Subcutaneous adipose tissue (tissue), 4 donors: ENCODE measurements around the gene FOXF1. TPM values are rescaled to one million over a fixed set of nuclear protein-coding genes. Genes with fewer than 3 reads are reported as not detected.

ENCODE experiments used
- total RNA-seq, 4 donors: library from RNA; depleted of rRNA; stranded (reverse); fragments of >200 nt; gene quantifications; one replicate each; pipeline ENCODE4 v1.1.0, GENCODE V29; 2016
- TF ChIP-seq, protein P1 (sequence below): fragments of 450-650 bp; IDR thresholded peaks from one replicate; pipeline ENCODE4 v1.5.1; 2016; ENCODE audit warnings: low read depth, mild to moderate bottlenecking, control low read depth, antibody characterized with exemption, moderate library complexity

FOXF1 gene
- total RNA-seq, result under 1 TPM in 2 of 4 donors, not detected in 2; 0.44 to 0.98 TPM

DNA sequence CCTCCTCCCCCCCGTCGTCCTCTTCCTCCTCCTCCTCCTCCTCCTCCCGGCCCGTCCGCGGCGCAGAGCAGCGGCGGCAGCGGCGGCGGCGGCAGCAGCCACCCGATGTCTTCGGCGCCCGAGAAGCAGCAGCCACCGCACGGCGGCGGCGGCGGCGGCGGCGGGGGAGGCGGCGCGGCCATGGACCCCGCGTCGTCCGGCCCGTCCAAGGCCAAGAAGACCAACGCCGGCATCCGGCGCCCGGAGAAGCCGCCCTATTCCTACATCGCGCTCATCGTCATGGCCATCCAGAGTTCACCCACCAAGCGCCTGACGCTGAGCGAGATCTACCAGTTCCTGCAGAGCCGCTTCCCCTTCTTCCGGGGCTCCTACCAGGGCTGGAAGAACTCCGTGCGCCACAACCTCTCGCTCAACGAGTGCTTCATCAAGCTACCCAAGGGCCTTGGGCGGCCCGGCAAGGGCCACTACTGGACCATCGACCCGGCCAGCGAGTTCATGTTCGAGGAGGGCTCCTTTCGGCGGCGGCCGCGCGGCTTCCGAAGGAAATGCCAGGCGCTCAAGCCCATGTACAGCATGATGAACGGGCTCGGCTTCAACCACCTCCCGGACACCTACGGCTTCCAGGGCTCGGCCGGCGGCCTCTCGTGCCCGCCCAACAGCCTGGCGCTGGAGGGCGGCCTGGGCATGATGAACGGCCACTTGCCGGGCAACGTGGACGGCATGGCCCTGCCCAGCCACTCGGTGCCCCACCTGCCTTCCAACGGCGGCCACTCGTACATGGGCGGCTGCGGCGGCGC, at the start of gene FOXF1:
TSS of gene FOXF1 (plus strand) at position 63 of the 797 bp plus-strand sequence. CDS start at position 106, 43 bp downstream.
- TF ChIP-seq, protein P1, sequence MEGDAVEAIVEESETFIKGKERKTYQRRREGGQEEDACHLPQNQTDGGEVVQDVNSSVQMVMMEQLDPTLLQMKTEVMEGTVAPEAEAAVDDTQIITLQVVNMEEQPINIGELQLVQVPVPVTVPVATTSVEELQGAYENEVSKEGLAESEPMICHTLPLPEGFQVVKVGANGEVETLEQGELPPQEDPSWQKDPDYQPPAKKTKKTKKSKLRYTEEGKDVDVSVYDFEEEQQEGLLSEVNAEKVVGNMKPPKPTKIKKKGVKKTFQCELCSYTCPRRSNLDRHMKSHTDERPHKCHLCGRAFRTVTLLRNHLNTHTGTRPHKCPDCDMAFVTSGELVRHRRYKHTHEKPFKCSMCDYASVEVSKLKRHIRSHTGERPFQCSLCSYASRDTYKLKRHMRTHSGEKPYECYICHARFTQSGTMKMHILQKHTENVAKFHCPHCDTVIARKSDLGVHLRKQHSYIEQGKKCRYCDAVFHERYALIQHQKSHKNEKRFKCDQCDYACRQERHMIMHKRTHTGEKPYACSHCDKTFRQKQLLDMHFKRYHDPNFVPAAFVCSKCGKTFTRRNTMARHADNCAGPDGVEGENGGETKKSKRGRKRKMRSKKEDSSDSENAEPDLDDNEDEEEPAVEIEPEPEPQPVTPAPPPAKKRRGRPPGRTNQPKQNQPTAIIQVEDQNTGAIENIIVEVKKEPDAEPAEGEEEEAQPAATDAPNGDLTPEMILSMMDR, result no peak

DNA sequence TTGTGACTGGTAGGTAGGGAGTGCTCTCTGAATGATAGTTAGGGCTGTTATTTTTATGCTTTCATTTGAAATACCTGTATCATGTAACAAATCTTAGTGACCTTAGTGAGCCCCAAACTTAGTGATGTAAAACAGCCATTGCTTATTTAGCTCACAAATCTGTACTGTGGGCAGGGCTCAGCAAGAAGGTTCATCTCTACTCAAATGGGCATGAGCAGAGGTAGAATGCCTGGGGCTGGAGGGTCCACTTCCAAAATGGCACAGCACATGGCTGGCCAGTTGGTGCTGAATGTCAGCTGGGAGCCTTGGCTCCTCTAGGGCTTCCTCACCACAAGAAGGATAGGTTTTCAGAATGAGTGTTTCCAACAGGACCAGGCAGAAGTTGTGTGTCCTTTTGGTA, 49.3 kb upstream of the FOXF1 start:
- TF ChIP-seq, protein P1, result no peak

DNA sequence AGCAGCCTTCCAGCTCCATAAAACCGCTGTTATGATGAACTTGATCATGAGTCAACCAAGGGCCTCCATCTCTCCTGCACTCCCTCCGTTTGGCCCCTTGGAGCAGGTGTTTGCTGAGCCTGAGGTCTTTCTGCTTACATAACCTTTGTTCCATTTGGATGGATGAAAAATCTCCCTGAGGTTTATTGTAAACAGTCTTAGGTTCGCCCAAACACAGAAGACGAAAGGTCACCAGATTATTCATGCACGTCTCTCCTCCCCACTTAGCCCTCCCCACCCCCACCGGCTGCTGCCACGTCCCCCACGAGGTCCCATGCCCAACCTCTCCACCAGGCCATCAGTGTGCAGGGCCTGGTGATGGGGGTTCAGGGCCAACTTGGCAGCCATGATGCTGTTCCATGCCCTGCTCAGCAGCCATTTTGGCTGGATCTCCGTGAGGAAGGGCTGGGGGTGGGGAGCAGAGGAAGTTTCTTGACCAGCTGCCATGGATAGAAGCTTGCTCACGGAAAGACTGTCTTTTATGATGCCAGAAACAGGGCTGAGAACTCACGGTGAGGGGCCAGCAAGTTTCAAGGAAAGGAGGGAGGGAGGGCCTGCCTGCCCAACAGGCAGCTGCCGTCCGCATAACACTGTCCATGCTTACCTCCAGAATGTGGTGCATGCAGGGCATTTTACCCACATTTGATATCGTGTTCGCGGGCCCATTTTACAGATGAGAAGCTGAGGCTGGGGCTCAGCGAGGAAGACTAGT, 47.8 kb upstream of the FOXF1 start:
- TF ChIP-seq, protein P1, result no peak

DNA sequence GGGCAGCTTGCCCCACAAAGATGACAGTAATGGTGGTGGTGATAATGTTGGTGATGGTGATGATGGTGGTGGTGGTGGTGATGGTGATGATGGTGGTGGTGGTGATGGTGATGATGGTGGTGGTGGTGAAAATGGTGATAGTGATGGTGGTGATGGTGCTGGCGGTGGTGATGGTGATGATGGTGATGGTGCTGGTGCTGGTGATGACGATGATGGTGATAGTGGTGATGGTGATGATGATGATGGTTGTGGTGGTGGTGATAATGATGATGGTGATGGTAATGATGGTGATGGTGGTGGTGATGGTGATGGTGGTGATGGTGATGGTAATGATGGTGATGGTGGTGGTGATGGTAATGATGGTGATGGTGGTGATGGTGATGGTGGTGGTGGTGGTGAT, 46.3 kb upstream of the FOXF1 start:
- TF ChIP-seq, protein P1, result no peak

DNA sequence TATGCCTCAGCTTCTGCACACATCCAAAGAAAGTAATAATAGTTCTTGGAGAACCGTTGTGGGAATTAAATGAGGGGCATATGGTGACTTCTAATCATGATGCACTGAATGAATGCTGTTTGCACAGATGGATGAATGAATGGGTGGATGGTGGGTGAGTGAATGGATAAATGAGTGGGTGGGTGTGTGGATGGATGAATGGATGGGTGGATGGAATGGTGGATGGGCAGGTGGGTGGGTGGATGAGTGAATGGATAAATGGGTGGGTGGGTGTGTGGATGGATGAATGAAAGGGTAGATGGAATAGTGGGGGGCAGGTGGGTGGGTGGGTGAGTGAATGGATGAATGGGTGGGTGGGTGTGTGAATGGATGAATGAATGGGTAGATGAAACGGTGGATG, 44.9 kb upstream of the FOXF1 start:
- TF ChIP-seq, protein P1, result no peak

DNA sequence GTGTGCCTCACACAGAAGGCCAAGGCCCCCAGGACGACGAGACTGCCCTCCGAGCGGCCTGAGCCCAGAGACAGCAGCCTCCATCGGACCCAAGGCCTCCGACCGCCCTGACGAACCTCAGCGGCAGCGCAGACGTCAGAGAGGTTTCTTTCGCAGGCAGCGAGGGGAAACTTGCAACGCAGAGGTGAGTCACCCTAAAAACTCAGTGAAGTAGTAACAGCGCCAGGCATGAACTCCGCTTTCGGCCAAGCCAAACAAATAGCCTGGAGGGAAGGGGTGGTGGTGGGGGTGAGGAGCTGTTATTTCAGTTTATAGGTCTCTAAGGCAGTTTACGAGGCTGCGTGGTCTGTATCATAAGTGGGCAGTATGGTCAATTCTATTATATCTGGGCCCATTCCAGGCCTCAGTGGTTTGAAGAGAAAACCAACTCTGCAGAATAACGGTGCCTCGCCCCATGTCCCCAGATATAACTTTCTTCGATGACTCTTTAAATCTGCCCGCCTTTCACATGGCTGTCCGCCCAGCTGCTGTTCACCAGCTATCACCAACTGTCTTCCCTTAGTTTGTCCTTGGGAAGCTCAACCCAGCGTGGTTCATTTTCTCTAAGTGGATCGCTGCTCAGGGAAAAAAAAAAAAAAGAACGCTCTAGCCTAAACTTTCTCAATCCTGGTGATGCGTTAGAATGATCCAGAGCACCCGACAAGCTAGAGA, 43.5 kb upstream of the FOXF1 start:
- TF ChIP-seq, protein P1, result no peak

DNA sequence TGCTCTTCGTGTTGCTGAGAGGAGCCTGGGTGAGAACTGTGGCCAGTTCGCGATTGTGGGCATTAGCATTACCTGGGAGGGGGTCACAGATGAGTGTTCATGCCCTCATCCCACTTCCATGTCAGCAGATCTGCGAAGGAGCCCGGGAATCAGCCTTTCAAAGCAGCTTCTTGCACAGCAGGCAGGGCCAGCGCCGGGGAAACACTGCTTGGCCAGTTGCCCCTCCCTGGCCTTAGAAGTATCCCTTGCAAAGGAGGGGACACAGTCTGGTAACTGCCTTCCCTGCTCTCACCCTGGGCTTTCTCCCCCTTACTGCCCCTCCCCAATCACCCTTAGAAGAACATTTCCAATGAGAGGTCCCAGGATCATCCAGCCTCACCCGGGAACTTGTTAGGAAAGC, 42.8 kb upstream of the FOXF1 start:
- TF ChIP-seq, protein P1, result no peak
